HG02798 (cell line): ENCODE measurements around the gene SLC6A3.

Experiments
- ATAC-seq: cut with Tn5 transposase; IDR thresholded peaks from one replicate; pipeline ENCODE4 v1.9.1; 2021; ENCODE audit warnings: mild to moderate bottlenecking; ENCODE audit not compliant: unreplicated experiment, poor library complexity

The SLC6A3 gene

DNA sequence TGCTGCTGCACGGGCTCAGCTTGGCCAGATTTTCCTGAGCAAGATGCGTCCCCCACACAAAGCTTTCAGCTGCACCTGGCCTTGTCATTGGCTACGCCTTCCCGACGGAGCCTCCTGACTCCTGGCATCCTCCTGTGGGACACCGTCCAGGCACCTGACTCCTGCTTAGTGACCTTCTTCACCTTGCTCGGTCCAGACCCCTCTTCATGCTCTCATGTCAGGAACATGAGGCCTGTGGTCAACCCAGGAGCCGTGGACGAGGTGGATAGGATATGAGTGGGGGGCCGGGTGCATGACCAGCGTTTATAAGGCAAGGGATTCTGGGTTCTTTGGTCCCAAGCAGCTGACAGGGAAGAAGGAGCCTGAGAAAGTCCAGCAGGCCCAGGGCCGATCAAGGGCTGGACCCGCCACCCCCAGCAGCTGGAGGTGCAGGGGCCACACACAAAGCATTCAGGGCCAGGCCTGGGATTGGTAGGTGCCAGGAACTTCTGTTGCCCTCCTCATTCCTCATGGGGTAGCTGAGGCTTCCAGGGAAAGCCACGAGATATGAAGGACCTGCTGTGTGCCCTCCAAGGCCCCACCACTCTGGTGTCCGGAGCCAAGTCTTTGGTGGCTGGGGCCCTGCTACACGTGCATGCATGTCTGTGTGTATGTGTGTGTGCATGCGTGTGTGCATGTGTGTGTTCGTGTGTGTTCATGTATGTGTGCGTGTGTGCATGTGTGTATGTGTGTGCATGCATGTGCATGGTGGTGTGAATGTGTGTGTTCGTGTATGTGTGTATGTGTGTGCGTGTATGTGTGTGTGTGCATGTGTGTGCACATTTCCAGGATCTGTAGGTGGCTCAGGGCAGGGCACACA is 34.9 kb downstream of the SLC6A3 start:
- ATAC-seq = no peak

DNA sequence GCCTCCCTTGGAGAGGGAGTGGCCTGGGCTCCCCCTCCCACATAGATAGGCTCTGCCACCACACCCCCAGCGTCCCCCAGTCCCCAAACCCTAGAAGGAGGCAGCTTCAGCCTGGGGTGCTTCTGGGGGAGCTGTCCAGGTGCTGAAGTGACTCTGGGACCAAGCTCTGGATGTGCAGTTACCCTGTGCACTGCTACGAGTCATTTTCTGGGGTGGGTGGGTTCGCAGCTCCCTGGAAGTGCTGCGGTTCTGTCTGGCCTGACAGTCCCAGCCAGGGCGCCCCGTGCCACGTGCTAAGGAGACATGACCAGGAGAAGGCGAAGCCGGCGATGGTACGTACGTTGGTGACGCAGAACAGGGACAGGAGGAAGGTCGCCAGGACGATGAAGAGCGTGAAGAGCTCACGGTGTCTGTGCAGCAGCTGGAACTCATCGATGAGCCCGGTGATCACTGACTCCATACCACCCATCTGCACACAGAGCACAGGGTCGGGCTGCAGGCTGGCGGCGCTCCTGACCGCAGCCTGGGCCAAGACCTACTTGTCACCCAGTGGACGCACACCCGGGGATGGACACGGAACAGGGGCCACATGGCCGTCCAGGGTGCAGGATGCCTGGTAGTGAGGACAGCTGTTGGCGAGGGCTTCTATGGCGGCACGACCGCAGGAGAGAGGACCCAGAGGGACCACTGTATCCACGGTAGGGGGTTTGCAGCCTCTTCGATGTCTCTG is 35.7 kb downstream of the SLC6A3 start:
- no peak for ATAC-seq

DNA sequence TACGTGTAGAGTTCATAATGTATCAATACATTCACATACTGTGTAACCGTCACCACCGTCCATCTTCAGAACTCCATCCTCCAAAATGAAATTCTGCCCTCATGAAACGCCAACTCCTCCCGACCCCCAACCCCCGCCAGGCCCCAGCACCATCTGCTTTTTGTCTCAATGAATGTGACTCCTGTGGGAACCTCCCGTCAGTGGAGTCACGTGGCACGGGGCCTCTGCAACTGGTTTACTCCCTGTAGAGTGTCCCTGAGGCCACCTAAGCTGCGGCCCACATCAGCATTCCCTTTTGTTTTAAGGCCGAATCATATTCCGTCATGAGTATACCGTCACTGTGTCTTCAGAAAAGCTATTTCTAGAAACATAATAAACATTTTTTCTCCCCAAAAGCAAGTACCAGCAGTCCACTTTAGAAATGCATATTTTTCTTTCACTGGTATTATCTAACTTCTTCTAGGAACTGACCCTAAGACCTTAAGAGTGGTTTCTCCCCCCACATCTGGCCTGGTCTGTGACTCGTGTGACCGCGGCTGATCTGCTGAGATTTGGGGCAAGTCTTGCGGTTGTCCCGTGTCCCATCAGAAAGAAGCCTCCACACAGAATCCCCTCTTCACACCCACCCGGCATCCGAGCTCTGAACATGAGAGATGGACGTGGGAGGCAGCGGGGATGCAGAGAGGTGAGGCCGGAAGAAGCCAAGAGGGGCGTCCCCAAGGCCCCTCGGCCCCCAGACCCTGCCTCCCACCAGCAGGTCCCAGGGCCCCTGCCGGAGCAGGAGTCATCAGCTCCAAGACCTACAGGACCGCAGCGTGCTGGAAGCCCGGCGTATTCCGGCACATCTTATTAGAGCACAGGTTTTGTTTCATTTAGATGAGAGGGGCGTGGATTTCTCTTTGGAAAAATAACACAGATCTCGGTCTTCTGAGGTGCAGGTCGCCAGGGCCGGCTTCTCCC is 38.3 kb downstream of the SLC6A3 start:
- ATAC-seq = no peak

DNA sequence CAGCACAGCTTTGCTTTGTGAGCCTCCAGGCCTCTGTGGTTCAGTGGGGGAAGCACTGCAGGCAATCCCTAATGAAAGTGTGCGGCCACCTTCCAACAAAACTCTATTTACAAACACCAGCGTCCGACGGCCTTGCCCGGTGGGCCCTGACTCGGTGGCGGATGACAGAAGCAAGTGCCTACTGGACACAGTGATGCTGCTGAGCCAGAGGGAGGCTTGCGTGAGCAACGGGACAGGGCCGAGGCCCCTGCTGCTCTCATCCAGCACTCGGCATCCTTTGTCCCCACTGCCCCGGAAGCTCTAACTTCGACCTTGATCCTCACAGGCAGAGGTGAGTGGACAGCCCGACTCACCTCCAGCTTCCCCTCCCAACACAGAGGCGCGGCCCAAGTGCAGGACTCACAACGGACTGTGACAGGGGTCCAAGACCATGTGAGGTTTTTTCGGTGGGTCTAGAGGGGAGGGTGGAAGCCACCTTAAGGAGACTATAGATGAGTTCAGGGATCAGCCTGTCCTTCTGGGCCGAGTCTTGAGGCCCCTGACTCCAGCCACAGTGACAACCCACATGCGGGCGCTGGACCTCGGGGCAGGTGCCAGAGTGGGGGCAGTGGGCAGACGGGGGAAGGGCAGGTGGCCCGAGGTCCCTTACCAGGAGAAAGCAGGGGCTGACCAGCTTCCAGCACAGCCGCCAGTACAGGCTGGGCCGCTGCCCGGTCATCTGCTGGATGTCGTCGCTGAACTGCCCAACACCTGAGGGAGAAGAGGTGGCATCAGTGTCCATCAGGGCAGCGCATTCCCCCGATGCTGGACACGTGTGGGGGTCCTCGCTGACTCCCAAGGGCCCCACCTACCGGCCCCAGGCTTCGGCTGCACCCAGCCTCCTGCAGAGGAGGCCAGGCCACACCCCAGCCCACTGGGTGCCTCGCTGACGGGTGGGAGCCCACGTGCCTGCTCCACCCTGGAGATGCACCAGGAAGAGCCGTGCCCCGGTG is 39.4 kb downstream of the SLC6A3 start:
- no peak for ATAC-seq

DNA sequence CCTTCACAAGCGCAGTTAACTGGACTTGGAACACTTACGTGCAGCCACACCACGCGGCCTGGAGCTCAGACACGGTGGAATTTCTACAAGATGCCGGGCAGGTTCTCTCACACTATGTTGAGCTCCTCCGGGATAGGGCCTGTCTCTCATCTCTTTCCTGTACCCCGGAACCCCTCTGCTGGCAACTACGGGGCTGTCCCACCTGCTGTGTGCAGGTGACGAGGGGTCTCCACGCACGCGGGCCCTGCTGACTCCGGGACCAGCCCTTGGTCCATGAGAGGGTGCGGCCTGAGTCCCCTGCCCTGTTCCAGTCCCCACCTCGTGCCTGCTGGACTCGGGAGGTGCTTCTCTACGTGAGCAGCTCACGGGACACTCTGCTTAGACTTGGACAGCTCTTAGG is 40.1 kb downstream of the SLC6A3 start:
- no peak for ATAC-seq

DNA sequence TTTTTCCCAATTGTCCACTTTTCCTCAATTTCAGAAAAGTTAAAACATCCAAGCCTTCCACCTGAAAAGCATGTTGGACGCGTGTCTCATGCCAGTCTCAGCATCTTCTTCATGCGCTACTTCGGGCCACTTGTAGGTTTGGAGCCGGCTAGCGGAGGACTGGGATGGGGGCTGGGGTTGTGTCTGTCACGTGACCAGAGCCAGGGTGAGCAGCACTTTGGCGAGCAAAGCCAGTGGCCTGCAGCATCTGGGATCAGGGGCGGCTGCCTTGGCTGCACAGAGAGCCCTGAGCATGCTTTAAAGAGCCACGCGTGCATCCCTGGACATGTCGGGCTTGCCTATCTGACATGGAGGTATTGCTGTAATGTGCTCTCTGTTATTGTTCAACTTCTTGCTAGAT is 41.2 kb downstream of the SLC6A3 start:
- no peak for ATAC-seq

DNA sequence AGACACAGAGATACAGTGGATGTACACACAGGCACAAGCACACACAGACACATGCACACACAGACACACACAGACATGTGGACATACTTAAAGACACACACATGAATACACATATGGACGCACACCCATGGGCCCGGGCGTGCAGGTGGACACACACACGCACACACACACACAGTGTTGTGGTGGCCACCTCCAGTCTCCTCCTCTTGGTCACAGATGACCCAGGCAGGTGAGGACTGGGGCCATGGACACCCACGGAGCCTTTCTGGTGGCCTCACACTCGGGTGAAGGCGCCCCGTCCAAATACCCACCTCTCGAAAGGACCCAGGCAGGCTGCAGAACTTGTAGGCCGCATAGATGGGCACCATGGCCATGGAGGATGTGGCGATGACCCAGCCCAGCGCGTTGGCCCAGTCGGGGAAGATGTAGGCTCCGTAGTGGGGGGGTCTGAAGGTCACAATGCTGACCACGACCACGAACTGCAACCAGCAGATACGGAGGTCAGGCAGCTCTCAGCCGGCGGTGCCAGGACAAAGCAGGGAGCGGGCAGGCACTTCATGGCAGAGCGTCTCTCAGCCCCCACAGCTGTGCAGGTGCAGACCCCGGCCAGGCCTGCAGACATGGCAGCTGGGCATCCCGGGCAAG is 42.5 kb downstream of the SLC6A3 start:
- ATAC-seq = no peak

DNA sequence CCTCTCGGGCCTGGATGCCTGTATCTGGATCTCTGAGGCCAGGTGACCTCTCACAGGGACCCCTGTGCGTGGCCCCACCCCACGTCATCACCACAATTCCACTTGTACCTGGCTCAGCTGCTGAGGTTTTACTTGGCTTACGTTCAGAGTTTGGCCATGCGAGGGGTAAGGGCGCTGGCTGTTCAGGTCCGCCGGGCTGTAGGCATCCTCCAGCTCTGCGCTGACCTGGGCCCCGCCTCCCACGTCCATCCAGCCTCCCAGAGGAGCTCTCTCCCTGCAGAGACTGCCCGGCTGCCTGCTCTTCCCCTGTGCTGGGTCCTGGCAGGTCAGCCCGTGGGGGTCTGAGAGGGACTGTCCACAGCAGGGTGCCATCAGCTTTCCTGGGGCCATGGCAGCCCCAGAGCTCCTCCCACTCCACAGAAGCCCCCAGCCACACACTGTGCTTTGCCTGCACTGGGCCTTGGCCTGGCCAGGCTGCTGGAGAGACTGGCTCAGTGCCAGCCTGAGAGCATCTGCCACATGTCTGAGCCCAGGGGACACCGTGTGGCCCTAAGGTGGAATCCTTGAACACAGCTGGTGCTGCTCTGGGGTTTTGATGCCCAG is 43.6 kb downstream of the SLC6A3 start:
- ATAC-seq = no peak

DNA sequence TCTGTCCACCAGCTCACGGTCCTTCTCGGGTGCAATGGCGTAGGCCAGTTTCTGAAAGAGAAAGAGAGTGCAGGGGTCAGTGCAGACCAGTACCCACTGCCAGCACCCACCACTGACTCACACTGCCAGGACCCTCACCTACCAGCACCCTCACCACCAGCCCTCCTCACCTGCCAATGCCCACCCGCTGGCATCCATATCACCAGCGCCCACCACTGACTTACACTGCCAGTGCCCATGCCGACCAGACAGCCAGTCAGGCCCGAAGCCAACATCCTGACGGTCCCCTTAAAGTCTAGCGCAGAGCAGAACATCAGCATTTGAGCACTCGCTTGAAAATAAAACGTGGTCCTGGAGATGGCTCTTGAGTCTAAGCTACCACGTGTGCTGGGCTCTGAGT is 44.3 kb downstream of the SLC6A3 start:
- no peak for ATAC-seq

DNA sequence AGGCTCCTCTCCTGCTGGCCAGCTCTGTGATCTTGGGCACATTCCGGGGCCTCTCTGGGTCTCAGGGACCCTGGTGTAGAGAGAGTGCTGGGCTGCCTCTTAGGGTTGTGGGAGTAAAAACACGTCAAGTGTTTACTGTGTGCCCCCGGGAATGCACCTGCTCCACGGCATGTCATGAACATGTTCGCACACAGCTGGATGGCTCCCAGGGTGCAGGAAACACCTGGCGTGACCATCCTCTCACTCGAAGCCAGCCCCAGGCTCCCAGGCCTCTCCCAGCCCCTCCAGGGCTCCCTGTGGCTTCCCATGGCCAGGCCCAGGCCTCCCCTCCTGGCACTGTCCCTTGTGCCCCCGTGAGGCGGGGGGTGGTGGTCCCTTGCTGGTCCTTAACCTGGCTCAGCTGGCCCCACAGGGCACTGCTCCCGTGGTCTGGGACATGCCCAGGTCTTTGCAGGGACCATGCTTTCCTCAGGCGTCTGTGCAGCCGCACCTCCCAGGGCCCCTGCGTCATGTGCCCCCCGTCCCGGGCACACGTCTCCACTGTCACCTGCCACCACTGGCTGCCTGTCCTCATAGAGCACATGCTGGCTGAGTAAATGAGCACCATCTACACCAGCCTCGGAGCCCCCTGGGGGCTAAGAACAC is 44.9 kb downstream of the SLC6A3 start:
- no peak for ATAC-seq

DNA sequence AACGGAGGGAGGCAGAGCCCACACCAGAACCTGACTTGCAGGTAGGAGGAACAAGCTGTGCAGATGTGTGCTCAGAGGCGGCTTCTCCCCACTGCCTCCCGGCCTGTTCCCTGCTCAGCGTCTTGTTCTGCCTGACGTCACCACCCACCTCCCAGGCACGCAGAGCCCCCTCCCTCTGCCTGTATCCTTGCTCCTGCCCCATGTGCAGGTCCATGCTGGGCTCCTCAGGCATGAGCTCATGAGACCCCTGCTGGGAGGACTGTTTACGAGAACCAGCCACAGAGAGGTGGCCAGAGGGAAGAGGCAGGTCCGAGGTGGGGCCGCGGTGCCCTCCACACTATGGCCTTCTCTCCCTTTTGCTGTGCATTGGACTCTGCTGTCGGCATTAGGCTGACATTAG is 45.5 kb downstream of the SLC6A3 start:
- ATAC-seq = no peak

DNA sequence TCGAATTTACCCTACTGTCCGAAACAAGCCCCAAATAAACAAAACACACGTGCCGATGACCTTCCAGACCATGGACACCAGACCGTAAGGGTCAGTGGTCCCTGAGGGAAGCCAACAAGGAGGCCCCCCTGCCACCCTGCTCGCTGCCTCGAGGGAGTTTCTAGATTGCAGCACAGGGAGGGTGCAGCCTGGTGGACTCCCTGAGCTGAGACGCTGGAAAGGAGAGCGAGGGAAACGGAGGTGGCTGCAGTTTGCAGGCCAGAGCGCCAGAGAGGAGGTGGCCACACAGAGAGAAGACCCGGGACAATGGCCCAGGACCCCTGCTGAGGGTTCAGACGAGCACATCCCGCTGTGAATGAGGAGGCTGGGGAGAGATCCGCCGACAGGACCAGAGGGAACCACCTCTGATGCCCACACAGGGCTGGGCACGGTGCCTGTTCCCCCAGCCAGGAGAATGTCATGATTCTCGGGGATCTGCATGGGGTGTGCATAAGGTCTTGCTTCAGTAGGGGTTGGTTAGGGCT is 48.9 kb downstream of the SLC6A3 start:
- ATAC-seq = no peak

DNA sequence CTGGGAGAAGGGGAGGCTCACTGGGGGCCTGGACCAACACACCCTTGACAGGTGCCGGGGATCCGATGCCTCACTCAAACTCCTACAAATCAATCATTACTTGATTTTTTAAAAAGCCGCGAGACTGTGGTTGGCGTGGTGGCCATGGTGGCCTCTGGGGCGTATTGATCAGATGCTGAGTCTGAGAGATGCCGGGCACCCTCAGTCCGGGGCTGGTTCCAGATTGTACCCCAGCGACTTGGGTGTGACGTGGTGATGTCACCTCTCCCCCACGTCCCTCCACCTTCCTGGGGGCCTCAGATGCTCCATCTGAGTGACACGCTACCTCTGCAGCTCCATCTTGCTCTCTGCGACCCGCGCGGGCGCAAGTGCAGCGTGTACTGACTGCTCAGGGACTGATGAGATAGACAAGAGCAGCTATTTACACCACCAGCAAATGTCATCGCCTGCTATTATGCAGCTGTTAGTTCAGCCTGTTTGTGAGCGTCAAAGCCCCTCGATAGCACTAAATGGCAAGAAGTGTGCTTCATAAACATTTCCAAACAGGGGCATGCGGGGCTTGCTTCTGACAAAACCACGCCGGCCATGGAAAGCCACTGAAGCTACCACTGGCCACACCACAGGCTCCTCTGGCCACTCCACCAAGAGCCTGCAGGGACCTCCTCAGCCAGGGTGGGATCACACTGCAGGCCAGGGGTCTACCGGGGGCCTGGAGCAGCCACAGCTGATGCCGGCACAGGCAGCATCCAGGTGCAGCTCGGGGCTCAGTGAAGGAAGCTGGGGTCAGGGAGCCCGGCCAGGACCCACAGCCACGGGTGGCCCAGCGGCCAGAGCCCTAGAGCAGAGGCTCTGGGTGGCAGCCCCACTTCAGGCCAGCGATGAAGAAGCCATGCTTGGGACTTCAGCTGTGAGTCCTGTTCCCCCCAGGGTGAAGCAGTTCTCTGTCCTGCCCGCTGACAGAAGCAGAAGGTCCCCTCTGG is 50.1 kb downstream of the SLC6A3 start:
- ATAC-seq = no peak

DNA sequence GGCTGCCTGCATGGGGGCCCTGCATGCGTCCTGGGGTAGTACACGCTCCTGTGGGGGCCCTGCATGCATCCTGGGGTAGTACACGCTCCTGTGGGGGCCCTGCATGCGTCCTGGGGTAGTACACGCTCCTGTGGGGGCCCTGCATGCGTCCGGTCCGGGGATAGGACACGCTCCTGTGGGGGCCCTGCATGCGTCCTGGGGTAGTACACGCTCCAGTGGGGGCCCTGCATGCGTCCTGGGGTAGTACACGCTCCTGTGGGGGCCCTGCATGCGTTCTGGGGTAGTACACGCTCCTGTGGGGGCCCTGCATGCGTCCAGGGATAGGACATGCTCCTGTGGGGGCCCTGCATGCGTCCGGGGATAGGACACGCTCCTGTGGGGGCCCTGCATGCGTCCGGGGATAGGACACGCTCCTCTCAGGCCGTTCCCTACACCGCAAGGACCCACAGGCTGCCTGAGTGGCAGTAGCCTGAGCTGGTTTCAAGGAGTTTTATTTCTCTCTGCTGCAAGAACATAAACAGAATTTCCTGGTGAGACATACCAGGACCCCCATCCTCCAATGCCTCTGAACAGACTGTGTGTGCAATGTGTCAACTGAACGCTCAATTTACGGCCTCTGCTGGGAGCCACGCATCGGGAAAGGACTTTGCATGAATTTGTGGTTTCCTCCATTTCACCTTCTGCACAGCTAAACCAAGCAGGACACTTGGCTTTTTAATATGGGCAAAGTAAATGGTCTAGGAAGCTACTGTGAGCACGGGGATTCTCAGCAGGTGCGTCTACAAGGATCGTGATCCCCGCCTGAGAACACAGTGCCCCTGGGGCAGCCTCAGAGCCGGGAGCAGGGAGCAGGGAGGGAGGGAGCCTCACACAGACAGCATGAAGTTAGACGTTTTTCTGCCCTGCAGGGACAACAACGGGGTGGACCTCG is 51.4 kb downstream of the SLC6A3 start:
- ATAC-seq = no peak

DNA sequence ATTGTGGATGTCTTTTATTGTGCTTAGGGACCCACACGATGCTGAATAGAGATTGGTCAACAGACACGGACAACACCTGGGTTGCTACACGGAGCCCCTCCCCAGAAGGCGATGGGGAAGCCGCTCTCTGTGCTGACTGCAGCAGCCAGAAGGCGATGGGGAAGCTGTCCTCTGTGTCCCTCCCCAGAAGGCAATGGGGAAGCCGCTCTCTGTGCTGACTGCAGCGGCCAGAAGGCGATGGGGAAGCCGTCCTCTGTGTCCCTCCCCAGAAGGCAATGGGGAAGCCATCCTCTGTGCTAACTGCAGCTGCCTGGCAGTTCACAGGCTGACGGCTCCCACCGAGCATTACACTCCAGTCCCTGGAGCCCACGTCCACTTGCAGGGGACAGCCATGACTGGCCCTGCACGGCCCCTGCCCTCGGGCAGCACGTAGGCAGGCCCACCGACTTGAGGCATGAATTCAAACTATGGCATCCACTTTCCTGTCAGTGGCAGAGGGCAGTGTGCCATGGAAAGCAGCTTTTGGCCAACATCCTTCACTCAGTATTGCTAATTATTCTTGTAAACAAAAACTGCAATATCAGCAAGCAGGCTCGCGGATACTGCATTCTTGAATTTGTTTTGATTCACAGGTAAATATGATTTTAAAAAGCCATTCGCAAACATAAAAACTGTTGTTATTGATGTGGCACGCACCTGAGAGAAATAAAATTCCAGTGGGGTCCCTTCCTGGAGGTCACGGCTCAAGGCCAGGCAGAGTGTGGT is 52.3 kb downstream of the SLC6A3 start:
- ATAC-seq = no peak
